ENCODE results near the gene NLRP12.
A peak's percentile ranks its signal among the peaks of the same experiment; 100 is the strongest.
"Not testable (repeated sequence)": the region's sequence is repeated elsewhere in the genome, so short reads cannot be mapped to it uniquely, and the experiment has no call there.

The NLRP12 gene

GRCh38 chr19:53828531-53828930, 4.4 kb upstream of the NLRP12 start:
- DNase-seq (ENCODE audit: low spot score), result no peak

DNA sequence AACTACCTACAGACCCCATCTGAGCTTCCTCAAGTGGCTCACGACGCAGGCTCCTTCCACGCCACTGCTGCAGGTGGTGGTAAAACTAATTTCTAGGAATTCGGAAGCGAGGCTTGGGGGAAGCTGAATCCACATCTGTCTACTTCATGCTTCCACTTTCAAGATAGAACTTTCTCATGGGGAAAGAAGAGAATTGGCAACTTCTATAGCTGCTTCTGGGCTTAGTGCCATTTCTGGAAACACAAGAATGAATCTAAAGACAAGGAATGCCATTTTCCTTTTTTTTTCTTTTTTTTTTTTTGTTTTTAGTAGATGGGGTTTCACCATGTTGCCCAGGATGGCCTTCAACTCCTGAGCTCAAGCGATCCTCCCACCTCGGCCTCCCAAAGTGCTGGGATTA, 2.8 kb upstream of the NLRP12 start:
- DNase-seq (ENCODE audit: low spot score), result no peak

DNA sequence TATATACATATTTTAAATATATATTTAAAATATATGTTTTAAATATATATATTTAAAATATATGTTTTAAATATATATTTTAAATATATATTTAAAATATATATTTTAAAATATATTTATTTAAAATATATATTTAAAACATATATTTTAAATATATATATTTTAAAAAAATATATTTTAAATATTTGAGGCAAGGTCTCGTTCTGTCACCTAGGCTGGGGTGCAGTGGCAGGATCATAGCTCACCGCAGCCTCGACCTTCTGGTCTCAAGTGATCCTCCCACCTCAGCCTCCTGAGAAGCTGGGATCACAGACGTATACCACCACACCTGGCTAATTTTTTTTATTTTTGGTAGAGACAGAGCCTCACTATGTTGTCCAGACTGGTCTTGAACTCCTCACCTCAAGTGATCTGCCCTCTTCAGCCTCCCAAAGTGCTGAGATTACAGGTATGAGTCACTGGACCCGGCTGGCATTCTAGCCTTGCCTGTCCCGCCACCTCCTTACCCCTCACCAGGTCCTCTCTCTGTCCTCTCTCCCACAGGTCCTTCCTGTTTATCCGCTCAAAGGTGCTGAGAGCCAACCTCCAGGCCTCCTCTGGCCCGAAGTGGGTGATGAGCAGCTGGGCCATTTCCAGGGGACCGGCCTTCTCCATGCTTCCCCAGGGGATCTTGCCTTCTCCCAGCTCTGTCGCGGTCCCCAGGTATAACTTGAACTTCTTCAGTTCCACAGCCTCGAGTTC, 564 bp downstream of the NLRP12 start:
- DNase-seq (ENCODE audit: low spot score), result no peak

- no peak for DNase-seq (ENCODE audit: low spot score)
These were observed 4.3 kb downstream of the NLRP12 start for GRCh38 chr19:53819861-53820260.

DNA sequence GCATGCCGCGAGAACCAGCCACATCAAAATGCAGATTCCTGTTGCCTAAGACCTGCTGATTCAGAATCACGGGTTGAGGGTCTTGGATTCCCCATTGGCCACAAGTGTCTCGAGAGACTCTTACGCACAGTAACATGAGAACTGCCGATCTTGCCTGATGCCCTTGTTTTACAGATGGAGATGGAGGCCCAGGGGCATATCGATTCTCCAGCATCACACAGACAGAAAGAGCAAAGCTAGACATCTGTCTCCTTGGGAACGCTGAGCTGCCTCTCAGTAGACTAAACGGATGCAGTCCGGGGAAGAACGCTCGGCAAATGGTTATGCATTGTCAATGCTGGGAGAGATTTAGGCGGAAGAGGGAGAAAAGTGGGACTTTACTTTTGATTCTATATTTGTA, 5.4 kb downstream of the NLRP12 start:
- no peak for DNase-seq (ENCODE audit: low spot score)

DNA sequence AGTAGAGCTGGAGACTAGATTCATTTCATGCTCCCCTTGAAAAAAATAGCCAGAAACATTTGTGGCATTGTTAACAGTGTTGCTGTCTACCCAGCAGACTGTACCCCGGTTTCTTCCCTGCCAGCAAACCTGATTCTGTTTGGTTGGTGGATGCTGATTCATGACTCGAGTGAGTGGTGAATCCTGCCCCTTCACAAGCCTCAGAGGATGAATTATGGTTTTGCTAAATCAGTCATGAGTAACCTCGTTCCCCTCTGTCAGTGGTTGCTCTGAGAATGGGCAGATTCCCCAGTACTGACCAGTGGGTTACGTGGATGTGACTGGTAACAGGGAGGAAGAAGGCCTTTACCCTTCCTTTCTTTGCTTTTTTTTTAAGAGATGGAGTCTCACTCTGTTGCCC, 10.1 kb downstream of the NLRP12 start:
- no peak for DNase-seq (ENCODE audit: low spot score)

- no peak for DNase-seq (ENCODE audit: low spot score)
These were observed 11.8 kb downstream of the NLRP12 start for GRCh38 chr19:53812335-53812734.

DNA sequence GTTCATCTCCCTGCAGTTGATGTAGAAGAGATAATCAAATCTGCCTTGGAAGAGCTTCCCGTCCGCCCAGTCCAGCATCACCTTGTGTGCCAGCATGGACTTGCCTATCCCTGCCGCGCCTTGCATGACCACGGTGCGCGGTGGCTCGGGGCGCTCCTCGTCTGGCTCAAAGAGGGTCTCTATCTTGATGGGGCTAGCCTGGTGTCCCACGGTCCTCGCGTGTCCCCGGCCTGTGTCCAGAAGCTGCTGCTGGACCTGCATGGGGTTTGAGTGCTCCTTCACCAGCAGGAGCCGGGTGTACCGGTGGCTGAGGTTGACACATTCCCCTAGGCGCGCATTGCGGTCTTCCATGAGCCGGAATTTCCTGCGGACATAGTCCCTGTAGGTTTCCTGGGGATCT, 13.2 kb downstream of the NLRP12 start:
- no peak for DNase-seq (ENCODE audit: low spot score)

GRCh38 chr19:53810187-53810546, 13.9 kb downstream of the NLRP12 start:
- DNase-seq (ENCODE audit: low spot score), result no peak

DNA sequence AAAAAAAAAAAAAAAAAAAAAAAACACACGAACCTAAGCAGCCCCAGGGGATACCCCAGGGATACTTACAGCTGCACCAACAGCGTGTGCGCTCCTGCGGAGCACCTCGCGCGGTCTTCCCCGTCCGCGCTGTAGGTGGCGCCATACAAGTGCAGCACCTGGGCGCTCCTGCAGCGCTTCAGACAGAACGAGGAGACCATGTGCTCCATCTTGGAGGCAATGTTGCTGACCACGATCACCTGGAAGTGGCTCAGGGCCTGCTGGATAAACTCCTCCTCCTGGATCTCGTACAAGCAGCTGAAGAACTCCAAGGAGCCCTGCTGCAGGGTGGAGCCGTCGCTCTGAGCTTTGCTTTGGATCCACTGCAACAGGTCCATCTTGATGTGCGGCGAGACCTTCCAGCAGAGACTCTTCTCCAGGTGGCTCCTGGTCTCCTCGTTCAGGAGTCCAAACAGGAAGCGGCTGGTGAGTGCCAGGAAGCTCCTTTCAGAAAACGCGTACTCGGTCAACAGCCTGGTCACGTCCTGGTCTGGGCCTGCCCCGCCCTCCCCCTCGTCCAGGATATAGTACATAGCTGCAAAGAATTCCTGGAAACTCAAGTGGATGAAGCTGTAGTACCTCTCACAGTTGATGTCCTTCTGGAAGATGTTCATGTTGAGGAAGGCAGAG, 14.5 kb downstream of the NLRP12 start:
- DNase-seq (ENCODE audit: low spot score), result no peak

GRCh38 chr19:53808710-53809125, 15.4 kb downstream of the NLRP12 start:
- no peak for DNase-seq (ENCODE audit: low spot score)

- no peak for DNase-seq (ENCODE audit: low spot score)
These were observed 22.9 kb downstream of the NLRP12 start for GRCh38 chr19:53801257-53801656.

DNA sequence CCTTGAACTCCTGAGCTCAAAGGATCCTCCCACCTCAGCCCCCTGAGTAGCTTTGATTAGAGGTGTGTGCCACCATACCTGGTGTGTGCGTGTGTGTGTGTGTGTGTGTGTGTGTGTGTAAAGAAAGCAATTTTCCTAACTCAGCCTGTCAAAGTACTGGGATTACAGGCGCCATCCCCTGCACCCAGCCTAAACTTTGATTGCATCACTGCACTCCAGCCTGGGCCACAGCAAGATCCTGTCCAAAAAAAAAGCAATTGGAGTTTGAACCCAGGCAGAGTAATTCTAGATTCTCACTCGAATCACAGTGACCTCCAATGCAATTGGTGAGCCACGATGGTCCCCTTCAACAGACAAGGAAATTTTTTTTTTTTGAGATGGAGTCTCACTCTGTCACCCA, 29.1 kb downstream of the NLRP12 start:
- DNase-seq (ENCODE audit: low spot score), result no peak

DNA sequence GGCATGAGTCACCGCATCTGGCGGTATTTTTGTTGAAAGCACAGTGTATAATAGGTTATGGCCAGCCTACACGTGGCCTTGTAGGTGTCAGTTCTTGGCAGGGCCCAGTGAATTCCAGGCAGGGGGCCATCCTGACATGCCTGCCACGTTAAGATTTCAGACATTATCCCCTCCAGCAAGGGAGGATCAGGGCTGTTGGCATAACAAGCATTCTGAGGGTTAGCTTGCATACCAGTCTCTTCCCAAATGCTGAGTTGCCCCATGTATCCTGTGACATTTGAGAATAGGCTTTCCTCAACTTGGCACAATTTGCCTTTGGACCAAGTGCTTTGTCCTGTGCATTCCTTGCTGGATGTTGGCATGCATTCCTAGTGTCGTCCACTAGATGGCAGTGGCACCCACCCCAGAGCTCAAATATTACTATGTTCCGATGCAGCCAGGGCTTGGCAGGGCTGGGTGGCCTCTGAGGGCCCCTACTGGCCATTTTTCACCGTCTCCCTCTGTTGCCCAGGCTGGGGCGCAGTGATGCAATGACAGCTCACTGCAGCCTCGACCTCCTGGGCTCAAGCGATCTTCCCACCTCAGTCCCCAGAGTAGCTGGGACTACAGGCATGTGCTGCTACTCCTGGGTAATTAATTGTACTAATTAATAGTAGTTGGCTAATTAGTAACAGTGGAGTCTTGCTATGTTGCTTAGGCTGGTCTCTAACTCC, 31.2 kb downstream of the NLRP12 start:
- DNase-seq (ENCODE audit: low spot score), result peak; percentile 84

DNA sequence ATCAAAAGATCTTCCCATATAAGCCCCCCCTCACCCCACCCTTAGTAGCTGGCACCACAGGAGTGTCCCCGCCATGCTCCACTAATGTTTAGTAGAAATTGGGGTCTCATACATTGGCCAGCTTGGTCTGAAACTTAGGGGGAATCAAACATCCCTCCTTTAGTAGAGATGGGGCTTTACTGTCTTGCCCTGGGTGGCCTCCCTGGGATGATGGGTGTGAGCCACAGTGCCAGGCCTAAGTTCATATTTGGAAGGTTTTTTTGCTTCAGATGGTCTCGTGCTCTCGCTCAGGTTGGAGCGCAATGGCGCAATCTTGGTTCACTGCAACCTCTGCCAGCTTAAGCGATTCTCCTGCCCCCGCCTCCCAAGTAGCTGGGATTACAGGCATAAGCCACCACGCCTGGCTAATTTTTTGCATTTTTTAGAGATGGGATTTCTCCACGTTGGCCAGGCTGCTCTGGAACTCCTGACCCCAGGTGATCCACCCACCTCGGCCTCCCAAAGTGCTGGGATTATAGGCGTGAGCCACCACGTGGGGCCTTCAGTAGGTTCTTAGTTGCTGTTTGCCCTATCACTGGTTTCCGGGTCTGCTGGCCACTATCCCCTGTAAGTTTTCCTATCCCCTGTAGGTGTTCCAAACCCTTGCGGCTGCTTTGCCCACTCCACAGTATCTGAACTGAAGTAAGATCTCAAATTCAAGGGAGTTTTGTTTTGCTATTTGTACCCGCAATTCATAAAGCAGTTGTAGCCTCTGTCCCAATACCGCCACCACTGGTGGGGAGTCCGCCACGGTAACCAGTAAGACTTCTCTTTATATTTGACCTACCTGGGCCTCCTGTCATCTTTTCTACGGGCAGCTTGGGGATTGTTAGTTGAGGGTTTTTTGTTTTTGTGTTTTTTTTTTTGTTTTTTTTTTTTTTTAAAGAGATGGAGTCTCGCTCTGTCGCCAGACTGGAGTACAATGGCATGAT, 34.1 kb downstream of the NLRP12 start:
- DNase-seq (ENCODE audit: low spot score), result no peak

GRCh38 chr19:53787266-53787665, 36.8 kb downstream of the NLRP12 start:
- no peak for DNase-seq (ENCODE audit: low spot score)

GRCh38 chr19:53786744-53787143, 37.4 kb downstream of the NLRP12 start:
- no peak for DNase-seq (ENCODE audit: low spot score)

DNA sequence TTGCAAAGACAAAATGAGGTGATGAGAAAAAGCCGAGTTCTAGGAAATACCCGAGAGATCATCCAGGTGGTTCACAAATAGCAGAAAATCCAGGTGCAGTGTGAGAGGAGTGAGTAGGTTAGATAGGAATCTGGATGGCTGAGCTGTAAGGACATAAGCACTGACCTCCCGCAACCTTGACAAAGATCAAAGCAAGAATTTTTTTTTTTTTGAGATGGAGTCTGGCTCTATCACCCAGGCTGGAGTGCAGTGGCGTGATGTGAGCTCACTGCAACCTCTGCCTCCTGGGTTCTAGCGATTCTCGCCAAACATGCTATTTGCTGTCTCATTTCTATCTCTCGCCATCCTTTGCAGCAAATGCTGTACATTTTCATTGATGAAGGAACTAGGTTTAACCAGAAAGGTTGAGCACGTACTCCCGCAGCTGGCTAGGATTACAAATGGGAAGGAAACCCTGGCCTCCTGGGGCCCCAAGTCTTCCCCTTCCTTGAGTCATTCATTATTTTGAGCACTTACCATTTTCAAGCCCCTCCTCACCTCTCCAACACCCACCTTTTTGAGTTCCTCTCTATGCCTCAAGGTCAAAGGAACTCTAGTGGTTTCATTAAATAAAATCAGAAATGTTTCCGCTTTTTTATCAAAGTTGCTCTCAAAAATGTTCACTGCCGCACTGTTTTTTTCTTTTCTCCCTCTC, 38.8 kb downstream of the NLRP12 start:
- no peak for DNase-seq (ENCODE audit: low spot score)

DNA sequence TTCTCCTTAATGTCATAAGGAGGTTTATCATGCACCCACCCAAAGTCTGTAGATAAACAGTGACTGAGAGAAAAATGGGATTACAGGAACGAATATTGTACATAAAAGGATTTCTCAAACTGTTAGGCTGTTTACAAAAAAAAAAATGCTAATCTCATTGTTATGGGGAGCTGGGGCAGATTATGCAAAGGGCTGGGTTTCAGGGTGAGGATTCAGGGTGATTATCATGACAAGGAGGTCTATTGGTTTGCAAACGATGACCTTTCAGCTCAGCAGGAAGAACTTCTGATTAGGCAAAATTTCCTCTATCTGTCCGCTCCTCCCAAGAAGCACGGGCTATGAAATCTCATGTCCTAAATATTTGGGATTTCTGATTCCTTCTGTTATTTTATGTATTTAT, 41.4 kb downstream of the NLRP12 start:
- DNase-seq (ENCODE audit: low spot score), result no peak

DNA sequence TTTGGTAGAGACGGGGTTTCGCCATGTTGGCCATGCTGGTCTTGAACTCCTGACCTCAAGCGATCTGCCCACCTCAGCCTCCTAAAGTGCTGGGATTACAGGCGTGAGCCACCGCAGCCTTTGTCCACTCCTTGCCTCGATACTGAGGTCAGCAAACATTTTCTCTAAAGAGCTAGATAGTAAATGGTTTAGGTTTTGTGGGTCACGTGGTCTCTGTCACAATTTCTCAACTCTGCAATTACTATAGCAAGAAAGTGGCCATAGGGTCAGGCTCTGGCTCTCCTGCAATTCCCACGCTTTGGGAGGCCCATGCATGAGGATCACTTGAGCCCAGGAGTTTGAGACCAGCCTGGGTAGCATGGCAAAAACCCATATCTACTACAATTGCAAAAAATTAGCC, 42.8 kb downstream of the NLRP12 start:
- not testable (repeated sequence) for DNase-seq (ENCODE audit: low spot score)

DNA sequence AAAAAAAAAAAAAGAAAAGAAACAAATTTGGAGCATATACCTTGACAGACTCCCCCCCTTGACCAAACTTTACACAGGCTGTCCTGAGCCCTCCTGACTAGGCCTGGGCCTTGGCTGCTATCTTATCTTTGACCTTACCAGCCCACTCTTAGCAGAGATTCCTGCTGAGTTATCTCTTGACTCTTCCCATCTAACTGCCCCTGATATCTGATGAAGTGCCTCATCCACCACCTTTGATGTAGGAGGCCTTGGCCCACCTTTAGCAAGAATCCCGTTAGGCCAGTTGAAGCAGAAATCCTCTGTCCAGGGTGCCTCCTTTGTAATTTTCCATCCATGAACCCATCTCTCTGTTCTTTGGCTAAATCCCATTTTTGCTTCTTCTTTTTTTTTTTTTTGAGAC, 43.6 kb downstream of the NLRP12 start:
- no peak for DNase-seq (ENCODE audit: low spot score)

DNA sequence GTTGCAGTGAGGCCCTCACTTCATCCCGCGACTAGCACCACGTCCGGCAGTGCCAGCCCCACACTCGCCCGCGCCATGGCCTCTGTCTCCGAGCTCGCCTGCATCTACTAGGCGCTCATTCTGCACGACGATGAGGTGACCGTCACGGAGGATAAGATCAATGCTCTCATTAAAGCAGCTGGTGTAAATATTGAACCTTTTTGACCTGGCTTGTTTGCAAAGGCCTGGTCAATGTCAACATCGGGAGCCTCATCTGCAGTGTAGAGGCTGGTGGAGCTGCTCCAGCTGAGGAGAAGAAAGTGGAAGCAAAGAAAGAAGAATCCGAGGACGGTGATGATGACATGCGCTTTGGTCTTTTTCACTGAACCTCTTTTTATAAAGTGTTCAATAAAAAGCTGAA, 48.6 kb downstream of the NLRP12 start:
- no peak for DNase-seq (ENCODE audit: low spot score)
